ENCODE measurements around the gene KRTAP5-11.
"Not testable (repeated sequence)": the region's sequence is repeated elsewhere in the genome, so short reads cannot be mapped to it uniquely, and the experiment has no call there.

KRTAP5-11 gene

GRCh38 chr11:71548120-71548519 is 34.6 kb downstream of the KRTAP5-11 start, which contains the start of gene KRTAP5-9:
Gene KRTAP5-9 (plus strand): TSS chr11:71548420. CDS start chr11:71548658, 238 bp downstream.
- Histone ChIP-seq H3K27ac (ENCODE audit: low read length) (no peak within 1 kb of the TSS), H3K9me3 (ENCODE audit: control insufficient read depth, low read depth, low read length) (no peaks in the 10 kb centered on the region), H3K36me3 (ENCODE audit: control insufficient read depth, low read depth, low read length) (no peaks in the 10 kb centered on the region), H3K27me3 (ENCODE audit: control insufficient read depth, insufficient read depth, low read length) (no peaks in the 10 kb centered on the region), H3K9ac (ENCODE audit: low read length) (no peak within 1 kb of the TSS), H3K4me1 (ENCODE audit: control insufficient read depth, low read depth, low read length) (no peaks in the 10 kb centered on the region), H3K4me3 (ENCODE audit: low read length) (no peak within 1 kb of the TSS)

- Histone ChIP-seq H3K27me3 (ENCODE audit: control insufficient read depth, insufficient read depth, low read length) (no peaks in the 10 kb centered on the region), H3K9me3 (ENCODE audit: control insufficient read depth, low read depth, low read length) (no peaks in the 10 kb centered on the region), H3K9ac (ENCODE audit: low read length) (no peak overlapping the region), H3K4me3 (ENCODE audit: low read length) (no peak overlapping the region), H3K4me1 (ENCODE audit: control insufficient read depth, low read depth, low read length) (no peaks in the 10 kb centered on the region), H3K36me3 (ENCODE audit: control insufficient read depth, low read depth, low read length) (no peaks in the 10 kb centered on the region), H3K27ac (ENCODE audit: low read length) (no peak overlapping the region)
Observed at GRCh38 chr11:71545405-71545966, 37.2 kb downstream of the KRTAP5-11 start.

- no peaks in the 10 kb centered on the region for H3K9me3 ChIP-seq (ENCODE audit: control insufficient read depth, low read depth, low read length)
- no peak overlapping the region for H3K27ac ChIP-seq (ENCODE audit: low read length)
- H3K4me3 ChIP-seq (ENCODE audit: low read length) = no peak overlapping the region
- H3K9ac ChIP-seq (ENCODE audit: low read length) = no peak overlapping the region
- H3K27me3 ChIP-seq (ENCODE audit: control insufficient read depth, insufficient read depth, low read length) = no peaks in the 10 kb centered on the region
- no peaks in the 10 kb centered on the region for H3K4me1 ChIP-seq (ENCODE audit: control insufficient read depth, low read depth, low read length)
- H3K36me3 ChIP-seq (ENCODE audit: control insufficient read depth, low read depth, low read length) = no peaks in the 10 kb centered on the region
Observed at GRCh38 chr11:71544525-71545214, 38.0 kb downstream of the KRTAP5-11 start.

DNA sequence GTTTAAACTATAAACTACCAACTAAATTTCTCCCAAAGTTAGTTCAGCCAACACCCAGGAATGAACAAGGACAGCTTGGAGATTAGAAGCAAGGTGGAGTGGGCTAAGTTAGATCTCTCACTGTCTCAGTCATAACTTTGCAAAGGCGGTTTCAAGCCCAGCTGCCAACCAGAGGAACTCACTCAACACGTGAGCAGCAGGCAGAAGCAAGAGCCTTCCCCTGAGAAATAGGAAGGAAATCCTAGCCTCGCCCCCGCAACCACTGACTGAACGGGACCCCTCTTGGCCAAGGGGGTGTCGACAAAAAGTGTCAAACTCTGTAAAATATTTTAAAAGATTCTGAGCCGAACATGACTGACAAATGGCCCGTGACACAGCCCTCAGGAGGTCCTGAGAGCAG is 38.8 kb downstream of the KRTAP5-11 start:
- H3K9ac ChIP-seq (ENCODE audit: low read length) = no peak overlapping the region

DNA sequence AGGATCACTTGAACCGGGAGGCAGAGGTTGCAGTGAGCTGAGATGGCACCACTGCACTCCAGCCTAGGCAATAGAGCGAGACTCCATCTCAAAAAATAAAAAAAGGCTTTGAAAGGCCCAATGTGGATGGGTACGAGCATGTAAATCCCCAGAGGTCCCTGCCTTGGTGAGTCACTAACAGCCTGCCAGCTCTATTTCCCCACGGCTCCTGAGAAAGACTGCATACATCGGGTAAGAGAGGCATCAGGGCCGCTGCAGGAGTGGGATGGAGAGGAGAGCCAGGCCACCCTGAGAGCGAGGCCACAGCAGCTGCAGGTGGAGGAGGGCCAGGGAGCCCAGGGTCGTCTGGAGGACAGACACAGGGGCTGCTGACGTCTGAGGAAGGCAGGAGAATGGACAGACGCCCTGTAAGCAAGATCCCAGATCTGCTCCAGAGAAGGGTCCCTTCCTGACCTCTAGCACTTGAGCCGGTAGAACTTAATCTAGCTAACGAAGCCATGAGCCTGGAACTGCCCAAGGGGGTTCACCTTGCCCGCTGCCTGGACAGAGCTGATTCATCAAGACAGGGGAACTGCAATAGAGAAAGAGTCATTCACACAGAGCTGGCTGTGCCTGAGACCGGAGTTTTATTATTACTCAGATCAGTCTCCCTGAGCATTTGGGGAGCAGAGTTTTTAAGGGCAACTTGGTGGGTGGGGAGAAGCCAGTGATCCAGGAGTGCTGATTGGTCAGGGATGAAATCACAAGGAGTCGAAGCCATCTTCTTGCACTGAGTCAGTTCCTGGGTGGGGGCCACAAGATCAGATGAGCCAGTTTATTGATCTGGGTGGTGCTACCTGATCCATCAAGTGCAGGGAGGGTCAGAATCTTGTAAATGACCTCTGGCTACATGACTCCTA is 39.5 kb downstream of the KRTAP5-11 start:
- no peak overlapping the region for H3K27ac ChIP-seq (ENCODE audit: low read length)
- H3K9me3 ChIP-seq (ENCODE audit: control insufficient read depth, low read depth, low read length) = no peaks in the 10 kb centered on the region
- H3K9ac ChIP-seq (ENCODE audit: low read length) = no peak overlapping the region
- H3K27me3 ChIP-seq (ENCODE audit: control insufficient read depth, insufficient read depth, low read length) = no peaks in the 10 kb centered on the region
- H3K4me1 ChIP-seq (ENCODE audit: control insufficient read depth, low read depth, low read length) = no peaks in the 10 kb centered on the region
- no peaks in the 10 kb centered on the region for H3K36me3 ChIP-seq (ENCODE audit: control insufficient read depth, low read depth, low read length)
- no peak overlapping the region for H3K4me3 ChIP-seq (ENCODE audit: low read length)

More for the DNA sequence above, 38.8 kb downstream of the KRTAP5-11 start:
- Histone ChIP-seq H3K4me1 (ENCODE audit: control insufficient read depth, low read depth, low read length) (no peaks in the 10 kb centered on the region), H3K4me3 (ENCODE audit: low read length) (no peak overlapping the region), H3K27me3 (ENCODE audit: control insufficient read depth, insufficient read depth, low read length) (no peaks in the 10 kb centered on the region), H3K27ac (ENCODE audit: low read length) (no peak overlapping the region), H3K36me3 (ENCODE audit: control insufficient read depth, low read depth, low read length) (no peaks in the 10 kb centered on the region), H3K9me3 (ENCODE audit: control insufficient read depth, low read depth, low read length) (no peaks in the 10 kb centered on the region)

DNA sequence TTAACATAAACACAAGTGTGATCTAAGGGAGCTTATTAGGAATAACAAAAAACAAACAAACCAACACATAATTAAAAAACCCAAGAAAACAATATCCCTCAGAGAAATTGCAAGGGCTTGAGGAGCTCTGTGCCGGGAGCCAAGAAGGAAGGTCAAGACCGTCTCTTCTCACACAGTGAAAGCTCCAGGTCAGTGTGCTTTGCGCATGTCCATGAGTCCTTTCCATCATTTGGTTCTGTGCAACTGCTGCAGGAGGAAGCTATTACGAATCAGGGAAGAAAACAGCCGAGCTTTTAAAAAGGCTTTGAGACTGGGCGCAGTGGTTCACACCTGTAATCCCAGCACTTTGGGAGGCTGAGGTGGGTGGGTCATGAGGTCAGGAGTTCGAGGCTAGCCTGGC is 40.3 kb downstream of the KRTAP5-11 start:
- Histone ChIP-seq H3K27me3 (ENCODE audit: control insufficient read depth, insufficient read depth, low read length) (no peaks in the 10 kb centered on the region), H3K9ac (ENCODE audit: low read length) (no peak overlapping the region), H3K27ac (ENCODE audit: low read length) (no peak overlapping the region), H3K36me3 (ENCODE audit: control insufficient read depth, low read depth, low read length) (no peaks in the 10 kb centered on the region), H3K4me3 (ENCODE audit: low read length) (no peak overlapping the region), H3K4me1 (ENCODE audit: control insufficient read depth, low read depth, low read length) (no peaks in the 10 kb centered on the region), H3K9me3 (ENCODE audit: control insufficient read depth, low read depth, low read length) (no peaks in the 10 kb centered on the region)

GRCh38 chr11:71540521-71541304 is 42.0 kb downstream of the KRTAP5-11 start:
- H3K4me3 ChIP-seq (ENCODE audit: low read length); H3K4me1 ChIP-seq (ENCODE audit: control insufficient read depth, low read depth, low read length); H3K27ac ChIP-seq (ENCODE audit: low read length); H3K9ac ChIP-seq (ENCODE audit: low read length); H3K36me3 ChIP-seq (ENCODE audit: control insufficient read depth, low read depth, low read length); H3K9me3 ChIP-seq (ENCODE audit: control insufficient read depth, low read depth, low read length); H3K27me3 ChIP-seq (ENCODE audit: control insufficient read depth, insufficient read depth, low read length): not testable (repeated sequence)

GRCh38 chr11:71539971-71540370 is 42.7 kb downstream of the KRTAP5-11 start:
- H3K27ac ChIP-seq (ENCODE audit: low read length); H3K4me3 ChIP-seq (ENCODE audit: low read length); H3K9ac ChIP-seq (ENCODE audit: low read length); H3K4me1 ChIP-seq (ENCODE audit: control insufficient read depth, low read depth, low read length); H3K27me3 ChIP-seq (ENCODE audit: control insufficient read depth, insufficient read depth, low read length); H3K36me3 ChIP-seq (ENCODE audit: control insufficient read depth, low read depth, low read length); H3K9me3 ChIP-seq (ENCODE audit: control insufficient read depth, low read depth, low read length): not testable (repeated sequence)

GRCh38 chr11:71539017-71539416 is 43.7 kb downstream of the KRTAP5-11 start:
- Histone ChIP-seq H3K9me3 (ENCODE audit: control insufficient read depth, low read depth, low read length) (no peaks in the 10 kb centered on the region), H3K4me1 (ENCODE audit: control insufficient read depth, low read depth, low read length) (no peaks in the 10 kb centered on the region)

DNA sequence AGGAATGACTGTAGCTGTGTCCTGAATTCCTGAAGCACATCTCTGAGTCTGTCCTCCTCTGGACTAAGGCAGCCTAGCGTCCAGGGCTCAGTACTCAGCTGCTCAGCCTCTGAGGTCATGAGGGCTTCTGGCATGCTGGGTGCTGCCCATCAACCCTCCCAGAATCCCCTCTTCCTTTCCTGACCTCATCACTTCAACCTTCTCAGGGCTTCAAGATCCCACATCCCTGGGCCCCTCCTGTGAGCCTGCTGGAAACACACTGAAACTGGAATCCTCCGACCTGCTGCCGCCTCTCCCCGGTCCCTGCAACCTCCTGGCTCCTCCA is 44.0 kb downstream of the KRTAP5-11 start:
- no peak overlapping the region for H3K9ac ChIP-seq (ENCODE audit: low read length)
- H3K27ac ChIP-seq (ENCODE audit: low read length) = no peak overlapping the region
- no peaks in the 10 kb centered on the region for H3K9me3 ChIP-seq (ENCODE audit: control insufficient read depth, low read depth, low read length)
- no peak overlapping the region for H3K4me3 ChIP-seq (ENCODE audit: low read length)
- no peaks in the 10 kb centered on the region for H3K27me3 ChIP-seq (ENCODE audit: control insufficient read depth, insufficient read depth, low read length)
- H3K36me3 ChIP-seq (ENCODE audit: control insufficient read depth, low read depth, low read length) = no peaks in the 10 kb centered on the region
- no peaks in the 10 kb centered on the region for H3K4me1 ChIP-seq (ENCODE audit: control insufficient read depth, low read depth, low read length)

More at GRCh38 chr11:71539017-71539416, 43.7 kb downstream of the KRTAP5-11 start:
- Histone ChIP-seq H3K9ac (ENCODE audit: low read length) (no peak overlapping the region), H3K27ac (ENCODE audit: low read length) (no peak overlapping the region), H3K36me3 (ENCODE audit: control insufficient read depth, low read depth, low read length) (no peaks in the 10 kb centered on the region), H3K4me3 (ENCODE audit: low read length) (no peak overlapping the region), H3K27me3 (ENCODE audit: control insufficient read depth, insufficient read depth, low read length) (no peaks in the 10 kb centered on the region)

- not testable (repeated sequence) for H3K4me3 ChIP-seq (ENCODE audit: low read length); H3K9ac ChIP-seq (ENCODE audit: low read length); H3K9me3 ChIP-seq (ENCODE audit: control insufficient read depth, low read depth, low read length); H3K4me1 ChIP-seq (ENCODE audit: control insufficient read depth, low read depth, low read length); H3K36me3 ChIP-seq (ENCODE audit: control insufficient read depth, low read depth, low read length); H3K27me3 ChIP-seq (ENCODE audit: control insufficient read depth, insufficient read depth, low read length); H3K27ac ChIP-seq (ENCODE audit: low read length)
Observed at GRCh38 chr11:71537977-71538665, 44.6 kb downstream of the KRTAP5-11 start, which contains the start of gene KRTAP5-8. Gene KRTAP5-8 (plus strand): TSS chr11:71538025. CDS start chr11:71538056, 31 bp downstream.

Data from iPS-18a (cell line).